HG02610 (cell line): ENCODE results near the gene IGSF22.
"Not testable (repeated sequence)": the region's sequence is repeated elsewhere in the genome, so short reads cannot be mapped to it uniquely, and the experiment has no call there.

Source experiments
- ATAC-seq: cut with Tn5 transposase; IDR thresholded peaks from one replicate; pipeline ENCODE4 v1.9.1; 2021; ENCODE audit warnings: mild to moderate bottlenecking, moderate library complexity; ENCODE audit not compliant: unreplicated experiment

Gene IGSF22

DNA sequence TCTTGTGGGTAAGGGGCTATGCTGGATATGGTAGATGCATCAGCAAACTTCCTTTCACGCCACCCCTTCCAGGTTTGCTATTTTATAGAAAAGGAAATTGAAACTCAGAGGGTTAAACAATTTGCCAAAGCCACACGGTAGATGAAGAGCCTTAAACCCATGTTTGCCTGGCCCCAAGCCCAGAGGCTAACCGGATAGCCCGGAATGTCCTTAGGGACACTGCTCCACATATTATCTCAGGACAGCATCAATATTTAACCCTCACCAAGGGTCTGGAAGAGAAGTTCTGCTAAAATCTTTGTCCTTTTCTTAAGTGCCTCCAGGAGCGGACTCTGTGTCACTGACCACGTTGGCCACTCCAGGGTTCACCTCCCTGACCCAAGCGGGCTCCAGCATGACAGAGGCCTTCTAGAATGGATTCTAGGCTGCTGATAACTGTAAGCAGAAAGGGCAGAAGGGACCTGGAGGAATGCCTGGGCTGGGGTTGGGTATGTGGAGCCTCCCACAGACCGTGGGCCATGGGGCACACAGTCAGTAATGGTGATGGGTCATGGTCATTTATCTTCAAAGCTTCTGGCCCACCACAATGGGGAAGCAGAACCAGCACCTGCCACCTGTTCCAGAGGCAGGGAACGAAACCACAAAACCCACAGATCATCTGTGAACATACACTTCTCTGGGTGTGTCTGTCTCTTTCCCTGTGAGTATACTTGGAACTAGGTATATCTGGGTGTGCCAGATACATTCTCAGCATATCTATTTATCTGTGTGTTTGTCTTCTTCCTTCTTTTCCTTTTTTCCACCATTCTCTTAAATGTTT, 32.8 kb downstream of the IGSF22 start:
- ATAC-seq, result no peak

DNA sequence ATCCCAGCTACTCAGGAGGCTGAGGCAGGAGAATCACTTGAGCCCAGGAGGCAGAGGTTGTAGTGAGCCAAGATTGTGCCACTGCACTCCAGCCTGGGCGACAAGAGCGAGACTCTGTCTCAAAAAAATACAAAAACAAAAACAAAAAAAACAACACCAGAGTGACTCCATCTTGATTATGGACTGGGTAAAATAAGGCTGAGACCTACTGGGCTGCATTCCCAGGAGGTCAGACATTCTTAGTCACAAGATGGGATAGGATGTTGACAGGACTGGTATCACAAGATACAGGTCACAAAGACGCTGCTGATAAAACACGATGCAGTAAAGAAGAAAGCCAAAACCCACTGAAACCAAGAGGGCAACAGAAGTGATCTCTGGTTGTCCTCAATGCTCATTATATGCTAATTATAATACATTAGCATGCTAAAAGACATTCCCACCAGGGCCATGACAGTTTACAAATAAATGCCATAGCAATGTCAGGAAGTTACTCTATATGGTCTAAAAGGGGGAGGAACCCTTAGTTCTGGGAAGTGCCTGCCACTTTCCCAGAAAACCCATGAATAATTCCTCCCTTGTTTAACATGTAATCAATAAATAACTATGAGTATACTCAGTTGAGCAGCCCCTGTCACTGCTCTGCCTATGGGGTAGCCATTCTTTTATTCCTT, 34.4 kb downstream of the IGSF22 start:
- not testable (repeated sequence) for ATAC-seq

DNA sequence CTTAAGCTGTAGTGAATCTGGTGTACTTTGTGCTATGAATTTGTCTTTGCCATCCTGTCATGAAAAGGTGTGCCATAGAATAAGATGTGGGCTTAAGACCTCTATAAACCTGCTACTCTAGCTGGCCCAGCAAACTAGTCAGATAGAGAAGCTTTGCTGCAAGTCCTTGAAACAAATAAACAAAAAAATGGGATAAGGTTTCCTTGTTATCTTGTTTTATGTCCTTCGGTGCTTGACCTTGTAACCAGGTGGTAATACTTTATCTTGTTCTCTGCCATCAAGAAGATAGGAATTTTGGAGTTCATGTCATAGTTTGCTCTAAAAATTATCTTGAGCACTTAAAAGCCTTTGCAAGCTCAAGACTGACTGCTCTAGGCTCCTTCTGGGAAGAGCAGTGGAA, 41.7 kb downstream of the IGSF22 start:
- no peak for ATAC-seq

DNA sequence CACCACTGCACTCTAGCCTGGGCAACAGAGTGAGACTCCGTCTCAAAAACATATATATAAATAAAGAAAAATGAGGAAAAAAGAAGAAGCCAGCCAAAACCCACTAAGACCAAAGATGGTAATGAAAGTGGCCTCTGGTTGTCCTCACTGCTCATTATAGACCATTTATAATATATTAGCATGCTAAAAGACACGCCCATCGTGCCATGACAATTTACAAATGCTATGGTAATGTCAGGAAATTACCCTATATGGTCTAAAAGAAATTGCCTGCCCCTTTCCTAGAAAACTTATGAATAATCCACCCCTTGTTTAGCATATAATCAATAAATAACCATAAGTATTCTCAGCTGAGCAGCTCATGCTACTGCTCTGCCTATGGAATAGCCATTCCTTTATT, 43.5 kb downstream of the IGSF22 start:
- no peak for ATAC-seq

DNA sequence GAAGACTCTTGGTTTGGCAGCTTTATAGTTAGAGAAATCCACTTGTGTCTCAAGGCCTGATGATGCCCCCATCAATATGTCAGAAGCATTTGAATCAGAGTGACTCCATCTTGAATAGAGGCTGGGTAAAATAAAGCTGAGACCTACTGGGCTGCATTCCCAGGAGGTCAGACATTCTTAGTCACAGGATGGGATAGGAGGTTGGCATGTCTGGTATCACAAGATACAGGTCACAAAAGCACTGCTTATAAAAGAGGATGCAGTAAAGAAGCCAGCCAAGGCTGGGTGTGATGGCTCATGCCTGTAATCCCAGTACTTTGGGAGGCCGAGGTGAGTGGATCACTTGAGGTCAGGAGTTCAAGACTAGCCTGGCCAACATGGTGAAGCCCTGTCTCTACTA, 44.0 kb downstream of the IGSF22 start:
- not testable (repeated sequence) for ATAC-seq

DNA sequence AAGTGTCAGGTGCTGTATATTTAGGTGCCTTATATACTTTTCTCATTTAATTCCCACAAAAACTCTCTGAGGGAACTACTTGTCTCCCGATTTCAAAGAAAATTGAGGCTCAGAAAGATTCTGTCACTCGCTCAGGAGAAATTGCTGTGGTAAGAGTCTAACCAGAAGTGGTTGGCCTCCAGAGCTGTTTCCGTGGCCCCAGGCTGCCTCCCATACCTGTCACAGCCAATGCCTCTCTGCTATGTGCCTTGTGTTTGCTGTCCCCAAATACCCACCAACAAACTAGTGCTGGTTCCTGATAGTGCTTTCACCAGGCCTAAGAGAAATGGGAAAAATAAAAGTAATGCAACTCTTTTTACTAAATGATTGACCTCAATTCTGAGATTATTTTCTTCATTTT, 48.4 kb downstream of the IGSF22 start:
- no peak for ATAC-seq

DNA sequence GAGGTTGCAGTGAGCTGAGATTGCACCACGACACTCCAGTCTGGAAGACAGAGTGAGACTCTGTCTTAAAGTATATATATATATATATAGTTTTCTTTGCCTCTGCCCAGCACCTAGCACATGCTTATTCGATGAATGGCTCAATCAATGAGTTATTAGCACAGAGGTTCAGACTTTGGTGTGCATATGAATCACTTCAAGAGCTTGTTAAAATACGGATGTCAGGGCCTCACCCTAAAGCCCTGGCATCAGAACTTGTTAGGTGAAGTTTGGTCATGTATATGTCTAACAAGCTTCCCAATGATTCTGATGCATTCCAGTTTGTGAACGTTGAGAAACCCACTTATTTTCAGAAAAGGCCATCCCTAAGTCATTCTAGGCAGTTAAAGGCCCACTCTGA, 49.2 kb downstream of the IGSF22 start:
- ATAC-seq, result no peak

DNA sequence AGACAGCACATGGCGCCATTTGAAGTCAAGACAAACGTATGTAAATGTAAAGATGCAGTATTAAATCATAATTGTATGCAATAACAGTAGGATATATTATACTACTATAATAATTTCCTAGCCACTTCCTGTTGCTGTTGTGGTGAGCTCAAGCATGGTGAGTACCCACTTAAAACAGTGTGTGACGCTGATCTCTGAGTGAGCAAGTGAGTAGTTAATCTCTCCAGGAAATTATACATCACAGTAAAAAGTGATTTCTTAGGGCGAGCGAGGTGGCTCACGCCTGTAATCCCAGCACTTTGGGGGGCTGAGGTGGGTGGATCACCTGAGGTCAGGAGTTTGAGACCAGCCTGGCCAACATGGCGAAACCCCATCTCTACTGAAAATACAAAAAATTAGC, 53.8 kb downstream of the IGSF22 start:
- ATAC-seq, result not testable (repeated sequence)

DNA sequence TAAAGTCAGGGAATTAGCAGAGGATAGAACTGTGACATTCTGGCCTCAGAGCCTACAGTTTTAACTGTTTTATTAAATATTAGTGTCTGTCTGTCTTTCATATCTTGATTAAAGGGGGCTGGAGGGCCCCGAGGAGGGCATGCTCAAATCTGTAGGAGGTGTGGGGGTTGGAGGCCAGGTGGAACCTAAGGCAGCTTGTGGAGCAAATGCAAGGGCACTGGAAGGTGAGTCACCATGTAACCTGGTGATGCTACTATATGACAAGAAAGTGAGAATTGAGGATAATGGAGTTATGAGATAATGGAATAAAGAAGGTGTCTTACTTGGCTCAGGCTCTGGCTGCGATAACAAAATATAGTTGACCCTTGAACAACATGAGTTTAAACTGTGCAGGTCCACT, 54.7 kb downstream of the IGSF22 start:
- no peak for ATAC-seq

DNA sequence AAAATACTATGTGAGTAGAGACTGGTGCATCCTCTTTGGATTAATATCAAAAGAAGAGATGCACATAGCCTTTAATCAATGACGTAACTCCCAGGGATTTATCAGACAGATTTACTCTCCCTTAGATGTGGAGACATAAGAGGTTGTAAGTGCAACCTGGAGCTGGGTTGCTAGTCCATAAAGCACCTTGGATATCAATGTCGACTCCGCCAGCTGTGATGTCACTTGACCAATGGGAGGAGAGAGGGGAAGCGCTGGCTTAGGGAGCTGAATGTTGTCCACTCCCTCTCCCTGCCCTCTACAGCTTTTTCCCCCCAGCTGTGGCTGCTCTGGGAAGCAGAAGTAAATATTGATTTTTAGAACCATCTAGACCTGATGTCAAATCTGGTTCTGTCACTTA, 56.3 kb downstream of the IGSF22 start:
- no peak for ATAC-seq

DNA sequence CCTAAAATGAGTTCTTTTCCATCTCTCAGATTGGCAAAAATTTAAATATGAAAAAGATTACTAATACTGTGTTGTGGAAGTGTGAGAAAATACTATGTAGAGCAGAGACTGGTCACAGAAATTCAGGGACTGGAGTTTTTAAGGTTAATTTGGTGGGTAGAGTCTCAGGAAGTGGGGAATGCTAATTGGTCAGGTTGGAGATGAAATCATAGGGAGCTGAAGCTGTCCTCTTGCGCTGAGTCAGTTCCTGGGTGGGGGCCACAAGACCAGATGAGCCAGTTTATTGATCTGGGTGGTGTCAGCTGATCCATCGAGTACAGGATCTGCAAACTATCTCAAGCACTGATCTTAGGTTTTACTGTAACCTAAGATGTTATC, 56.8 kb downstream of the IGSF22 start:
- no peak for ATAC-seq

DNA sequence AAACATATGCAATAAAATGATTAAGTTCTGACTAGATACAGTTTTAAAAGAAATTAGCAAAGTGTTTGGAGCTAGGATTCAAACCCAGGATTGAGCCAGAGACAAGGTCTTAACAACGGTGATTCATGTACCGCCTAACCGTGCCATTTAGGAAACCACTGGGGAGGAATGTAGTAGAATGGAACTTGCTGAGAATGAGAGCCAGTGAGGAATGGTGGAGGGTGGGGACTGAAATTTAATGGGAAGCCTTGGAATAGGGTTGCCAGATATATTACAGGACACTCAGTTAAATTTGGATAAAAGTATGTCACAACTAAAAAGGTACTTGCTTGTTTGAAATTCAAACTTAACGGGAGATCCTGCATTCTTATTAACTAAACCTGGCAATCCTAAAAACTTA, 57.9 kb downstream of the IGSF22 start:
- no peak for ATAC-seq

DNA sequence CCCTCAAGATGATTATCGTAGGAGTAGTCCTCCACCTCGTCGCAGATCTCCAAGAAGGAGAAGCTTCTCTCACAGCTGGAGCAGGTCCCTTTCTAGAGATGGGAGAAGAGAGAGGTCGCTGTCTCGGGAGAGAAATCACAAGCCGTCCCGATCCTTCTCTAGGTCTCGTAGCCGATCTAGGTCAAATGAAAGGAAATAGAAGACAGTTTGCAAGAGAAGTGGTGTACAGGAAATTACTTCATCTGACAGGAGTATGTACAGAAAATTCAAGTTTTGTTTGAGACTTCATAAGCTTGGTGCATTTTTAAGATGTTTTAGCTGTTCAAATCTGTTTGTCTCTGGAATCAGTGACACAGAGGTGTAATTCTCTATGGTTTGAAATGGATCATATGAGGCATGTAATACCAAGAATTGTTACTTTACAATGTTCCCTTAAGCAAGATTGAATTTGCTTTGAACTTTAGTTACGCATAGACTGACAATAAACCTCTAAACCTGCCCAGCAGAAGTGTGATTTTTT, 60.6 kb downstream of the IGSF22 start:
- ATAC-seq, result not testable (repeated sequence)

DNA sequence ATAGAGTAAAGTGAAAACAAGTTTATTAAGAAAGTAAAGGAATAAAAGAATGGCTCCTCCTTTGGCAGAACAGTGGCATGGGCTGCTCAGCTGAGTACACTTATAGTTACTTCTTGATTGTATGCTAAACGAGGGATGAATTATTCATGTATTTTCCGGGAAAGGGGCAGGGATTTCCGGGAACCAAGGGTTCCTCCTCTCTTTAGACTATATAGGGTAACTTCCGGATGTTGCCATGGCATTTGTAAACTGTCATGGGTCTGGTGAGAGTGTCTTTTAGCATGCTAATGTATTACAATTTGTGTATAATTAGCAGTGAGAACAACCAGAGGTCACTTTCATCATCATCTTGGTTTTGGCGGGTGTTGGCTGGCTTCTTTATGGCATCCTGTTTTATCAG, 68.3 kb downstream of the IGSF22 start:
- no peak for ATAC-seq
